Mesendoderm (in vitro differentiated cells): Measurements from ENCODE around the gene SIRT5.
A peak's percentile ranks its signal among the peaks of the same experiment; 100 is the strongest.

Experiments used
- DNase-seq: peaks from one replicate; pipeline ENCODE4 v3.0.0; 2013
- H2AK5ac ChIP-seq: 2 replicates; pipeline ENCODE4 v1.6.1; 2013; ENCODE audit warnings: low read length, inconsistent platforms
- H2BK120ac ChIP-seq: 2 replicates; pipeline ENCODE4 v1.6.1; 2013; ENCODE audit warnings: low read depth, mild to moderate bottlenecking, low read length, moderate library complexity, mixed read lengths
- H2BK15ac ChIP-seq: replicated peaks from 2 replicates; pipeline ENCODE4 v1.6.1; 2013; ENCODE audit warnings: low read depth, mild to moderate bottlenecking, moderate library complexity
- H2BK5ac ChIP-seq: 2 replicates; pipeline ENCODE4 v1.6.1; 2013; ENCODE audit warnings: low read length, inconsistent platforms
- H3K18ac ChIP-seq: 2 replicates; pipeline ENCODE4 v1.6.1; 2013; ENCODE audit warnings: mild to moderate bottlenecking, low read length, mixed read lengths
- H3K23ac ChIP-seq: one replicate; pipeline ENCODE4 v1.6.1; 2013; ENCODE audit warnings: low read length
- H3K27ac ChIP-seq: 2 replicates; pipeline ENCODE4 v1.5.1; 2013; ENCODE audit warnings: low read depth, mild to moderate bottlenecking, inconsistent platforms, low read length, moderate library complexity
- H3K27me3 ChIP-seq: 2 replicates; pipeline ENCODE4 v1.6.1; 2013; ENCODE audit warnings: low read length, control low read depth, mild to moderate bottlenecking, inconsistent platforms; ENCODE audit not compliant: insufficient read depth, poor library complexity
- H3K36me3 ChIP-seq: 2 replicates; pipeline ENCODE4 v1.6.1; 2013; ENCODE audit warnings: low read length, inconsistent platforms; ENCODE audit not compliant: control insufficient read depth, insufficient read depth
- H3K4ac ChIP-seq: one replicate; pipeline ENCODE4 v1.6.1; 2013; ENCODE audit warnings: low read depth, mild to moderate bottlenecking, low read length, moderate library complexity
- H3K4me1 ChIP-seq: 2 replicates; pipeline ENCODE4 v1.6.1; 2013; ENCODE audit warnings: low read depth, low read length, inconsistent platforms; ENCODE audit not compliant: control insufficient read depth
- H3K4me2 ChIP-seq: 2 replicates; pipeline ENCODE4 v1.6.1; 2013; ENCODE audit warnings: low read length
- H3K4me3 ChIP-seq: 2 replicates; pipeline ENCODE4 v1.5.1; 2013; ENCODE audit warnings: mild to moderate bottlenecking, low read length
- H3K56ac ChIP-seq: one replicate; pipeline ENCODE4 v1.6.1; 2013; ENCODE audit warnings: low read length
- H3K79me1 ChIP-seq: 2 replicates; pipeline ENCODE4 v1.6.1; 2013; ENCODE audit warnings: low read length, inconsistent platforms
- H3K79me2 ChIP-seq: 2 replicates; pipeline ENCODE4 v1.6.1; 2013; ENCODE audit warnings: mild to moderate bottlenecking, low read length; ENCODE audit not compliant: control insufficient read depth, insufficient read depth
- H3K9ac ChIP-seq: 2 replicates; pipeline ENCODE4 v1.6.1; 2013; ENCODE audit warnings: low read length, inconsistent platforms
- H4K5ac ChIP-seq: one replicate; pipeline ENCODE4 v1.6.1; 2013; ENCODE audit warnings: low read length
- H4K8ac ChIP-seq: one replicate; pipeline ENCODE4 v1.6.1; 2013; ENCODE audit warnings: low read depth, mild to moderate bottlenecking, control low read depth, low read length, moderate library complexity
- WGBS: extraction: QIAGEN DNeasy Blood & Tissue Kit; methylation state at CpG from one replicate; pipeline ENCODE4 v1.1.7; 2013; ENCODE audit warnings: low lambda C conversion rate, missing lambda C conversion rate; ENCODE audit not compliant: insufficient coverage; ENCODE audit errors: extremely low coverage; 5-methylcytosine and 5-hydroxymethylcytosine counted together

Gene SIRT5

DNA sequence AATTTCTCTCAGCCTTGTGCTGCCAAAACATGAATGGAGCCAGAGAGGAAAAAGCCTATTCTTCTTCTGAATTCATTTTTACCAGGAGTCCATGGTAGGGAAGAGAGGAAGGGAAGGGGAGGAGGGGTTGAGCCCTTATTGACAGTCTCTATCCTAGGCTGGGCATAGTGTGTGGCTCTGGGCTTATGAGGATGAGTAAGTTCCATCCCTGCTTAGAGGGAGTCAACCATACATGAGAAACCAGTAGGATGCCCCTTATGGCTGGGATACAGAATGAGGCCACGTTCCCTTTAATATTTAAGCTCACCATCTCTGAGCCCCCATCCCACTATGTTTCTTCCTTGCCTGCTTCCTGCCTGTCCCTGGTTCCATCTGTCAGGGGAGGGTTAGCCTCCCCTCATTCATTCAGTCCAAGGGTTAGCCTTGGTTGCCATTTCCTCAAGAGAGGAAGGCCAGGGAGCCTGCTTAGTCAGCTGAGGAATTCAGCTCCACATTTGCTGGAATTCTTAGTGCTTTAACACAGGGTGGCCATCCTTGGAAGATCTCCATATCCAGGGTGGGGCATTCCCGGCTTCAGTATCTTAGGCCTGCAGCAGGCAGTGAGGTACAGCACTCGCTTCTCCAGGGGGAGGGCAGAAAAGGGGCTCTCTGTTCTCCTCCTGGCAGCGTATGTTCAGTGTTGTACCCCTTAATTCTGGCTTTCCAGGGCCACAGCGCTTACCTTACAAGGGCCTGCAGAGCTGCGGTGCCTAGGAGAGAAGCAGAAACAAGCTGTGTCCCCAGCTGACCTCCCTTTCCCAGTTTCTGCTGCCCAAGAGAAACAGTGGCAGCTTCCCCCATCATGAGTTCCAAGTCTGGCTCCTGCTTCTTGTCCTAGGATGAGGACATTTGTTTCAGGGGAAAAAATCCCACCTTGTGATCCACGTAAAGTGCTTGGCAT is 12.5 kb downstream of the SIRT5 start:
- no peak overlapping the region for H3K4ac ChIP-seq
- H3K4me1 ChIP-seq, result no peaks in the 10 kb centered on the region
- H4K5ac ChIP-seq, result no peak overlapping the region
- H3K36me3 ChIP-seq, result no peaks in the 10 kb centered on the region
- H3K9ac ChIP-seq, result no peak overlapping the region
- WGBS, result no CpG with 5 or more reads among the region's 7 CpGs
- no peaks in the 10 kb centered on the region for H3K79me2 ChIP-seq
- H3K79me1 ChIP-seq, result no peaks in the 10 kb centered on the region
- no peak overlapping the region for H2AK5ac ChIP-seq
- H3K23ac ChIP-seq, result no peak overlapping the region
- H3K56ac ChIP-seq, result no peak overlapping the region
- no peak overlapping the region for H3K27ac ChIP-seq
- DNase-seq, result peak; percentile 18
- H2BK120ac ChIP-seq, result no peak overlapping the region
- H4K8ac ChIP-seq, result no peak overlapping the region
- no peak overlapping the region for H2BK5ac ChIP-seq
- H3K18ac ChIP-seq, result no peak overlapping the region
- H3K4me3 ChIP-seq, result no peak overlapping the region
- H3K27me3 ChIP-seq, result no peaks in the 10 kb centered on the region
- no peak overlapping the region for H3K4me2 ChIP-seq
- no peak overlapping the region for H2BK15ac ChIP-seq

DNA sequence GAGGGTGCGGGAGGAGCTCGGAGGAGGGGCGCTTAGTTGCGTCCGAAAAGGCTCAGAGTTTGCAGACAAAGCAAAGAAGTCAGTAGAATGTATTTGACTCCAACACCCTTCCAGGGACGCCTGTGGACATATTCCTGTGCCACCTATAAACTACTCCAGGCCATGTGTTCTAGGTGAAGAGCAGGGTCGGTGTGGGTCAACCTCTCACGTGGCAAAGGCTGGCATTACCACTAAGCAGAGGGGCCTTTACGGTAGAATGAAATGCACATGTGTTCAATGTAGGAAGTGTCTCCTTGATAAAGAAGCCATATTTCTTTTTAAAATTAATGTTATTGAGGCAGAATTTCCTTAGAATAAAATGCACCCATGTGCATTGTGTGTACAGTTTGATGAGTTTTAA is 15.4 kb downstream of the SIRT5 start:
- no peak overlapping the region for H2BK5ac ChIP-seq

GRCh38 chr6:13590574-13591153 is 16.3 kb downstream of the SIRT5 start:
- Histone ChIP-seq H3K9ac (no peak overlapping the region), H3K79me1 (no peaks in the 10 kb centered on the region), H3K4me2 (no peak overlapping the region), H3K4me3 (no peak overlapping the region), H3K27ac (no peak overlapping the region), H3K18ac (no peak overlapping the region), H3K56ac (no peak overlapping the region), H3K4me1 (no peaks in the 10 kb centered on the region), H4K8ac (no peak overlapping the region), H2BK15ac (no peak overlapping the region), H4K5ac (no peak overlapping the region), H2AK5ac (no peak overlapping the region), H3K4ac (no peak overlapping the region), H2BK5ac (no peak overlapping the region), H3K23ac (no peak overlapping the region), H3K27me3 (no peaks in the 10 kb centered on the region), H3K36me3 (no peaks in the 10 kb centered on the region), H3K79me2 (no peaks in the 10 kb centered on the region), H2BK120ac (no peak overlapping the region)
- 100% methylated on average over 1 of the region's 1 CpG for WGBS
- DNase-seq, result no peak

More for the DNA sequence above, 15.4 kb downstream of the SIRT5 start:
- DNase-seq, result no peak
- Histone ChIP-seq H3K27me3 (no peaks in the 10 kb centered on the region), H4K8ac (no peak overlapping the region), H3K79me1 (no peaks in the 10 kb centered on the region), H3K56ac (no peak overlapping the region), H3K4ac (no peak overlapping the region), H3K4me1 (no peaks in the 10 kb centered on the region), H3K36me3 (no peaks in the 10 kb centered on the region), H3K4me3 (no peak overlapping the region), H3K79me2 (no peaks in the 10 kb centered on the region), H2BK120ac (no peak overlapping the region), H3K27ac (no peak overlapping the region), H3K4me2 (no peak overlapping the region), H2AK5ac (no peak overlapping the region), H3K23ac (no peak overlapping the region), H3K9ac (no peak overlapping the region), H3K18ac (no peak overlapping the region), H4K5ac (no peak overlapping the region), H2BK15ac (no peak overlapping the region)
- no CpG with 5 or more reads among the region's 9 CpGs for WGBS

GRCh38 chr6:13591205-13591921 is 17.0 kb downstream of the SIRT5 start:
- no peak for DNase-seq
- H3K36me3 ChIP-seq, result no peaks in the 10 kb centered on the region

DNA sequence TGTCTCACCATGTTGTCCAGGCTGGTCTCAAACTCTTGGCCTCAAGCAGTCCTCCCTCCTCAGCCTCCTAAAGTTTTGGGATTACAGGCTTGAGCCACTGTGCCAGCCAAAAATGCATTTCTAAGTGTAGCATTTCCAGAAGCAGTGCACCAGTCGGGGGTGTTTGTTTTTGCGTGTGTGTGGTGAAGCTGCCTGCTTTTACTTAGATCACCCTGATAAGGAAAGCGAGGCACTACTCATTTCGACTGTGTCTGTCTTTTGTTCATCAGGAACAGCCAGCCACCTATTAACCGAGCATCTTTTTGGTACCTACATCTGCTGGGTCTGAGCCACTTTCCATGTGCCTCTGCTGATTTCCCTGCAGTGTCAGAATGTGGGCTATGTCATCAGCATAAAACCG is 18.7 kb downstream of the SIRT5 start:
- H2AK5ac ChIP-seq, result no peak overlapping the region
- no peak overlapping the region for H3K4ac ChIP-seq
- no peaks in the 10 kb centered on the region for H3K27me3 ChIP-seq
- no peak overlapping the region for H3K18ac ChIP-seq
- H3K4me3 ChIP-seq, result no peak overlapping the region
- H4K5ac ChIP-seq, result no peak overlapping the region
- H3K4me1 ChIP-seq, result no peaks in the 10 kb centered on the region
- no peak for DNase-seq
- H2BK5ac ChIP-seq, result no peak overlapping the region
- no peak overlapping the region for H3K4me2 ChIP-seq
- no peaks in the 10 kb centered on the region for H3K79me1 ChIP-seq
- H3K79me2 ChIP-seq, result no peaks in the 10 kb centered on the region
- H3K9ac ChIP-seq, result no peak overlapping the region
- H2BK15ac ChIP-seq, result no peak overlapping the region
- no peak overlapping the region for H3K56ac ChIP-seq
- WGBS, result no CpG with 5 or more reads among the region's 6 CpGs
- no peaks in the 10 kb centered on the region for H3K36me3 ChIP-seq
- no peak overlapping the region for H3K27ac ChIP-seq
- no peak overlapping the region for H3K23ac ChIP-seq
- no peak overlapping the region for H4K8ac ChIP-seq
- no peak overlapping the region for H2BK120ac ChIP-seq

More at GRCh38 chr6:13591205-13591921, 17.0 kb downstream of the SIRT5 start:
- Histone ChIP-seq H2BK5ac (no peak overlapping the region), H3K79me2 (no peaks in the 10 kb centered on the region), H2BK15ac (no peak overlapping the region), H3K9ac (no peak overlapping the region), H2BK120ac (no peak overlapping the region), H3K4me1 (no peaks in the 10 kb centered on the region), H3K23ac (no peak overlapping the region), H3K79me1 (no peaks in the 10 kb centered on the region), H3K4ac (no peak overlapping the region), H2AK5ac (no peak overlapping the region), H4K8ac (no peak overlapping the region), H3K27me3 (no peaks in the 10 kb centered on the region), H3K18ac (no peak overlapping the region), H3K56ac (no peak overlapping the region), H3K27ac (no peak overlapping the region), H3K4me2 (no peak overlapping the region), H3K4me3 (no peak overlapping the region), H4K5ac (no peak overlapping the region)
- no CpG with 5 or more reads among the region's 21 CpGs for WGBS
